WTC11 (cell line): ENCODE measurements around the gene TMED1.

Experiments used
- CREM ChIP-seq: sonication (generic); formaldehyde crosslinking; IDR thresholded peaks from 2 replicates; pipeline ENCODE4 v1.8.1; 2022; ENCODE audit warnings: mild to moderate bottlenecking, missing genetic modification reagents, moderate library complexity
- RELA ChIP-seq: sonication (generic); formaldehyde crosslinking; IDR thresholded peaks from 2 replicates; pipeline ENCODE4 v1.8.1; 2022; ENCODE audit warnings: missing genetic modification reagents, mild to moderate bottlenecking, borderline replicate concordance
- TF ChIP-seq, protein P1 (sequence below): fragments of 200-600 bp; IDR thresholded peaks from 2 replicates; pipeline ENCODE4 v1.8.0; 2022; ENCODE audit warnings: antibody characterized with exemption

DNA sequence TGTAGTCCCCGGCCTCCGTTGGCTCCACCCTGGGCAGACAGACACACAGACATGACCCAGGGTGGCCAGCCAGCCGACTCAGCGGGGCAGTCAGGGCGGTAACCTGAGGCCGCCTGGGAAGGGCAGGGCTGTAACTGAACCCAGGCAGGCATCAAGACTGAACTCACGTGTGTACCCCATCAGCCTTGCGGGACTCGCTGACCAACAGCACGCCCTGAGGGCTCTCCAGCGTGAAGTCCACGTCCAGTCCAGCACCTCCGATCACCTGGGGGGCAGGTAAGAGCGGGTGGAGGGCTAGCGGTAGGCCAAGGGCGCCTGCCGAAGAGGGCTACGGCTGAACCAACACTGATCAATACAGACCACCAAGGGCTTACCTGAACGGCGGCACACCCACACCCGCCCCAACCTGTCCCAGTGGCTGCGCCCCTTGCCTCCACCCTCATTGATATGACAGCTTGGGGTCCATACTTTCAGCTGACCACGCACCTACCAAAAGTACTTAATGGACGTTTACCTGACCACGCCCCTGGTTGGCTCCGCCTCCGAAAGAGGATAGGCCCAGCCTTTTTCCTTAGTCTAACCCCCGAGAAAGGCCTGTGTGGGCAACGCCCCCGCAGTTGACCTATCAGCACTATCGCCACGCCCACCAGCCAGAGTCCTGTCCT is 791 bp downstream of the TMED1 start:
- TF ChIP-seq, protein P1, sequence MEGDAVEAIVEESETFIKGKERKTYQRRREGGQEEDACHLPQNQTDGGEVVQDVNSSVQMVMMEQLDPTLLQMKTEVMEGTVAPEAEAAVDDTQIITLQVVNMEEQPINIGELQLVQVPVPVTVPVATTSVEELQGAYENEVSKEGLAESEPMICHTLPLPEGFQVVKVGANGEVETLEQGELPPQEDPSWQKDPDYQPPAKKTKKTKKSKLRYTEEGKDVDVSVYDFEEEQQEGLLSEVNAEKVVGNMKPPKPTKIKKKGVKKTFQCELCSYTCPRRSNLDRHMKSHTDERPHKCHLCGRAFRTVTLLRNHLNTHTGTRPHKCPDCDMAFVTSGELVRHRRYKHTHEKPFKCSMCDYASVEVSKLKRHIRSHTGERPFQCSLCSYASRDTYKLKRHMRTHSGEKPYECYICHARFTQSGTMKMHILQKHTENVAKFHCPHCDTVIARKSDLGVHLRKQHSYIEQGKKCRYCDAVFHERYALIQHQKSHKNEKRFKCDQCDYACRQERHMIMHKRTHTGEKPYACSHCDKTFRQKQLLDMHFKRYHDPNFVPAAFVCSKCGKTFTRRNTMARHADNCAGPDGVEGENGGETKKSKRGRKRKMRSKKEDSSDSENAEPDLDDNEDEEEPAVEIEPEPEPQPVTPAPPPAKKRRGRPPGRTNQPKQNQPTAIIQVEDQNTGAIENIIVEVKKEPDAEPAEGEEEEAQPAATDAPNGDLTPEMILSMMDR: no peak
- TF ChIP-seq CREM (CRISPR knock-in tag): no peak
- TF ChIP-seq RELA (CRISPR knock-in tag): no peak
